NCI-H1105 (cell line): ENCODE data around the gene ZSCAN4.

Experiments
- DNase-seq: peaks from one replicate; lab custom pipeline; 2025; lab: John Stamatoyannopoulos, UW

The ZSCAN4 gene, protein sequence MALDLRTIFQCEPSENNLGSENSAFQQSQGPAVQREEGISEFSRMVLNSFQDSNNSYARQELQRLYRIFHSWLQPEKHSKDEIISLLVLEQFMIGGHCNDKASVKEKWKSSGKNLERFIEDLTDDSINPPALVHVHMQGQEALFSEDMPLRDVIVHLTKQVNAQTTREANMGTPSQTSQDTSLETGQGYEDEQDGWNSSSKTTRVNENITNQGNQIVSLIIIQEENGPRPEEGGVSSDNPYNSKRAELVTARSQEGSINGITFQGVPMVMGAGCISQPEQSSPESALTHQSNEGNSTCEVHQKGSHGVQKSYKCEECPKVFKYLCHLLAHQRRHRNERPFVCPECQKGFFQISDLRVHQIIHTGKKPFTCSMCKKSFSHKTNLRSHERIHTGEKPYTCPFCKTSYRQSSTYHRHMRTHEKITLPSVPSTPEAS

DNA sequence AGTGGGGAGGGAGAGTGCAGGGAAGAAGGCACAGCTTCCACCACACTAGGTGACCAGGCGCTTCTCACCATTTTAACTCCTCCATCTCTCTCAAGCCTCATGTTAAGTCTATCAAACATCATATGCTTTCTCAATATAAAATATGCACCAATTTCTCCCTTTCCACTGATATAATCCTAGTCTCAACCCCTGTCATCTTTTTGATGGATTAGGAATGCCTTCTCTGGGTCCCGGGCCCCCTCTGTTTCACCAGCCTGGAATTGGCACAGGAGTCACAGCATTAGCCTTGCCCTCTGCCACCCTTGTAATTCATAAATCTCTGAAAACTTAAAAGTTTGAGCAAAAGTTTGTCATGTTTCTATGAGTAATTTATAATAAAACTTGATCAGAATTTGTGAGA lies at the start of gene ZSCAN4:
ZSCAN4 (plus strand) TSS at position 301 of the 400 bp plus-strand sequence. CDS start 7,211 bp downstream, outside the sequence.
- DNase-seq = no peak

DNA sequence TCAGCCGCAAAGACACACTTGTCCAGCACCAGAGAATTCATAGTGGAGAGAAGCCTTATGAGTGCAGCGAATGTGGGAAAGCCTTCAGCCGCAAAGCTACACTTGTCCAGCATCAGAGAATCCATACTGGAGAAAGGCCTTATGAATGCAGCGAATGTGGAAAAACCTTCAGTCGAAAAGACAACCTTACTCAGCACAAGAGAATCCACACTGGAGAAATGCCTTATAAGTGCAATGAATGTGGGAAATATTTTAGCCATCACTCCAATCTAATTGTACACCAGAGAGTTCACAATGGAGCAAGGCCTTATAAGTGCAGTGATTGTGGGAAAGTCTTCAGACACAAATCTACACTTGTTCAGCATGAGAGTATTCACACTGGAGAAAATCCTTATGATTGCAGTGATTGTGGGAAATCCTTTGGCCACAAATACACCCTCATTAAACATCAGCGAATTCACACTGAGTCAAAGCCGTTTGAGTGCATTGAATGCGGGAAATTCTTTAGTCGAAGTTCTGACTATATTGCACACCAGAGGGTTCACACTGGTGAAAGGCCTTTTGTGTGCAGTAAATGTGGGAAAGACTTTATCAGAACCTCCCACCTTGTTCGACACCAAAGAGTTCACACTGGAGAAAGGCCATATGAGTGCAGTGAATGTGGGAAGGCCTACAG lies 47.9 kb upstream of the ZSCAN4 start:
- no peak for DNase-seq

DNA sequence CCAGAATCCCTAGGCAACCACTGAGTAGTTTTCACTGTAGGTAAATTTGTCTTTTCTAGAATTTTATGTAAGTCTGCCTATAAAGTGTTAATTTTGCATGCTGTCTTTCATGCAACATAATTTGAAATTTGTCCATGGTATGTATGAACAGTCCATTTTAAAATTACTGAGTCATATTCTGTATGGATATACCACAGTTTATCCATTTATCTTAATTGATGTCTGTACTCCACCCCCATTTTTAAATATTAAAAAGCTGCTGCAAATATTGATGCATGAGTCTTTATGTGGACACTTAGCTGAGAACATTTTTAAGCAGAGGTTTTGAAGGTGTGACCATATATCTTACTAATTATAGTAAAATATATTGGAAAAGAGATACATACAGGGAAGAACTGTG lies 45.6 kb upstream of the ZSCAN4 start:
- DNase-seq = no peak

DNA sequence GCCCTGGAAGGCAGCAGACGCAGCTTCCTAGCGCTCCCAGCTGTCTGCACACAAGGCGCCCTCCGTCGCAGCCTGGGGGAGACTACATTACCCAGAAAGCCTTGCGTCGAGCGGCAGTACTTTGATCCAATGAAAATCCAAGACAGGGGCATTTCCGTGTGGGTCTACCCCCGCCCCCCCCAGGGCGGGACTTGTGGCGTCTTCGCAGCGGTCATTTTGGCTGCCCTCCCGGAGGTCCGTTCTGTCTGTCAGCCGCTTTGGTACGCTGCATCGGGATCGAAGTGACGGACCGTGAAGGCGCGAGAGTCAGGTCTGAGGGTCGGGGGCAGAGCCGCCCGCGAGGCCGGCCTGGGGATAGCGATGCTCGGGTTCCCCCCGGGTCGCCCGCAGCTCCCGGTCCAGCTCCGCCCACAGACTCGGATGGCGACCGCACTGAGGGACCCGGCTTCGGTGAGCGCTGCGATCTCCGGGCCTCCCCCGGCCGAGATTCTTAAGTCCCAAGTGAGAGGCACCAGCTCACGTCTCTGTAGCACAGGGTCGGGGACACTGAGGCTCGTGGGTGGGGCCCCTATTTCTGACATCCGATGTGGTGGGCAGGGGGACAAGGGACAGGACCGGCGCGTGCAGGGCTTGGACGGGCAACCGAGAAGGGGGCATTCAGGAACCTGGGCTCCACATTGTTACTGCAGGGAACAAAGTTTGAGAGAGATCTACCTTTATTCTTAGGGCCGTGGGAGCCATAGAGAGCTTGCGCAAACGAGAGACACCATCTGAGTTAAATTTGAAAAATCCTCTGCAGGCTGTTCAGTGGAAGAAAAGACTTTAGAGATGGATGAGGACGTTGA lies 35.5 kb upstream of the ZSCAN4 start, which contains the start of gene ZNF211:
ZNF211 (plus strand) TSS at position 182 of the 845 bp plus-strand sequence; CDS start at position 361, 179 bp downstream.
- DNase-seq = peak; percentile 95

DNA sequence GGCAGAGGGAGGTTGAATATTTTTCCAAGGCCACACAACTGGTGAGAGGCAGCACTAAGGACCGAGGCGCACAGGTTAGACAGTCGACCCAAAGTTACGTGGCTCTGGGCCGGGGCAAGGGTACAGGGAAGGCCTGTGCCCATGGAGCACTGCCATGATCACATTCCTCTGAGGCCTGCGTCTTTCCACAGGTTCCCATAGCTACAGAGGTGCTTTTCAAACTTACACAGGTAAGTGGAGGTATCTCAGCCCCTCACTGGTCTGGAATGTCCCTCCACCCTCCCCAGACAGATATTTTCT lies 35.0 kb upstream of the ZSCAN4 start:
- DNase-seq = no peak

DNA sequence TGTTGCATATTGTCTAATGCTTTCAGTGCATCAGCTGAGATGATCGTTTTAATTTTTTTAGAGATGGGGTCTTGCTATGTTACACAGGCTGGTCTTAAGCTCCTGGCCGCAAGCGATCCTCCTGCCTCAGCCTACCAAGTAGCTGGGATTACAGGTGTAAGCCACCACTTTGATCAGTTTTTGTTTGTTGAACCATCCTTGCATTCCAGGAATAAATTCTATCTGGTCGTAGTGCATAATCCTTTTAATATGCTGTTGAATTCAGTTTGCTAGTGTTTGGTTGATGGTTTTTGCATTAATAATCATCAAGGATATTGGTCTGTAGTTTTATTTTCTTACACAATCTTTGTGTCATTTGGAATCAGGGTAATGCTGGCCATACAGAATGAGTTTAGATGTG lies 31.4 kb upstream of the ZSCAN4 start:
- DNase-seq = no peak

DNA sequence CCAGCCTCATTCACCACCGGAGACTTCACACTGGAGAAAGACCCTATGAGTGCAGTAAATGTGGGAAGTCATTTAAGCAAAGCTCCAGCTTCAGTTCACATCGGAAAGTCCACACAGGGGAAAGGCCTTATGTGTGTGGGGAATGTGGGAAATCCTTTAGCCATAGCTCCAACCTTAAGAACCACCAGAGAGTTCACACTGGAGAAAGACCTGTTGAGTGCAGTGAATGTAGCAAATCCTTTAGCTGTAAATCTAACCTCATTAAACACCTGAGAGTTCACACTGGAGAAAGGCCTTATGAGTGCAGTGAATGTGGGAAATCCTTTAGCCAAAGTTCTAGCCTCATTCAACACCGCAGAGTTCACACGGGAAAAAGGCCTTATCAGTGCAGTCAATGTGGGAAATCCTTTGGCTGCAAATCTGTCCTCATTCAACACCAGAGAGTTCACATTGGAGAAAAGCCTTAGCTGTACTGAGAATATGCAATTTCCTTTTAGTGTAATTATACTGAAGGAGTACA lies 27.0 kb upstream of the ZSCAN4 start:
- DNase-seq = no peak

DNA sequence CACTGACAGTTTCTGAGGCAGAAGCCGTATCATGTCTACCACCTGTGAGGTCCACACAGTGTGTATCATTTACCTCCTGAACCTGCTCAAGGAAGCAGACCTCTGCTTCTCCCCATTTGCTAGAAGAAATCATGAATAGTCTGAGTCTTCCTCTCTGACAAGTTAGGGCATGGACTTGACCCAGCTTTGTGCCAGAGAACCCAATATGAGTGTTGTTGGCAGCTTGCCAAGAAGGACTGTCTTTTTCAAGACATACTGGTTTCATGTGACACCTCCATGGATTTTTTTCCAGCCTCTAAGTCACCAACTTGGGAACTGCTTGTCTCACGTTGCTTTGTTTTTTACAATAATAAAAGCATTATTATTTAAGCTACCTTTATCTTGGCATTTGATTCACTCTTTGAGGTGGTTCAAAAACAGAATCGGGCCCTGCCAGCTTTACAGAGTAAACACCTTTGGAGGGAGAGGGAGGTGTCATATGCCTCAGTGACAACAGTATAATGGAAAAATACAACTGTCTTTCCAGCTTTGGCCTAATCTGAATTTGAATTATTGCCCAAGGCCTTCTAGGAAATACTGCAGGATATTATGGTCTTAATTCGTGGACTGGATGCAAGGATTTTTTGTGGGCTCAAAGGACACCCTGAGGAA lies 26.2 kb upstream of the ZSCAN4 start:
- DNase-seq = peak; percentile 36

DNA sequence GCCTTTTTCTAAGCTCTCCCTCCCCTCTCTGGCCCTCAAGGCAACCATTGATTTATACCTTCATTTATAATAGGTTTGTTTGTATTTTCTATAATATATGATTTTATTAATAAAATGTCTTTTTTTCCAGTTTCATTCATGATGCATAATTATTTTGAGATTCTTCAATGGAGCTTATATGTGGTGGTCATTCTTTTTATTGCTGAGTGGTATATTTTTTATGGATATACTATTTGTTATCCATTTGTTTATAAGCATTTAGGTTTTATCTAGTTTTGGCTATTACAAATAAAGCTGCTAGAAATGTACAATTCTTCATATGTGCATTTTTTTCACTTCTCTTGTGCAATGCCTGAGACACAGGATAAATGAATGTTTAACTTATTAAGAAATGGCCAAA lies 25.0 kb upstream of the ZSCAN4 start:
- no peak for DNase-seq

DNA sequence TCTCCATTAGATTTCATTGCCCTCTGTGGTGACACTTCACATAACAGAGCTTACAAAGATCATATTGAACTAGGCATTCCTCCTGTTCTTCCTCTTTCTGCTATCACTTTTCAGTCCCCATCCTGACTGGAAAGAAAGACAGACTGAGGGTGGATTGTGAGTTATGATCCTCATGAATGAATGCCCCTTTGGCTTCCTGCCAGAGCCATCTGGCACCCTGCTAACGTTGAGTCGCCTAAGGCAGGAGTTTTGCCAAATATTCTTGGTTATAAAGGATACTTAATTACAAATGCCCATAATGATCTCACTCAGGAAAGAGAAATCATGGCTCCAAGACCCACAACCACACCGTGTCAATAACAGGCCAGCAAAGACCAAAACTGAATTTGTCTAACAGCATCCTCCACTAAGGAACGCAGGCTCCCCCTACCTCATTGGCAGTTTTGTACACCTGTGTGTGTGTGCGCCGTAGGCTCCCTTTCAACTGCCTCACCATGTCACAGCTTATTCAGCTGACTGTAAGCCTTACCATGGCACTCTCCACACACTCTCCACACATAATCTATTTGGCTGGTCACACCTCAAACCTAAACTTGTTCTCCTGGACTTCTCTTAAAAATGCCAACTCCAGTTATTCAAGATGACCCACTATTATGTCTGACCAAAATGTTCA lies 20.3 kb upstream of the ZSCAN4 start:
- peak; percentile 86 for DNase-seq

DNA sequence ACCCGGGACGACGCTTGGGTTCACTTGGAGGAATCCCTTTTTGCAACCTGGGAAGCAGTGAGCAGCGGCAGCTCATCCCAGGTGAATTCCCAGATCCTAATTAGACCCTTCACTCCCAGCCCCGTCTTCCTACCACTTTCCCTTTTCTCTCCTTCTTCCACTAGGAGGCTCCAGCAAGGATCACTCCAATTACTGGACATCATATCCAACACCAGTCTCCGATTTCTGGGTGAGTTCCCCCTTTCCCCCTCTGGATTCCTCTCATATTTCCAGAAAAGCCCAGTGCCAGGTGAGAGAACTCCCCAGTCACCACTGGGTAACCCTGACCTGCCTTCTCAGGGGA lies 17.1 kb upstream of the ZSCAN4 start:
- DNase-seq = no peak

DNA sequence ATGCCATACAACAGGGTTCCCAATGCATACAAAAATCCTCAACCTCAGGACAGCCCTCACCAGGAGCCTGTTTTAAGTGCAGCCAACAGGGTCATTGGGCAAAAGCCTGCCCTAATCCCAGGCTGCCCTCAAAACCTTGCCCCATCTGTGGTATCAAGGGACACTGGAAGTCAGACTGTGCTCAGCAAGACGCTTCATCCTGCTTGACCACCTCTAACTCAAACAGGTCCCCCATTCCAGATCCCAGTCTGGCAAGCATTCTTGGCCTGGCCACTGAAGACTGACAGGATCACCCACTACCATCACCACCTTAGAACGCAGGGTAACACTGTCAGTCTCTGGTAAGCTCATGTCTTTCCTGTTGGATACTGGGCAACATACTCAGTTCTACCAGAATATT lies 15.0 kb upstream of the ZSCAN4 start:
- no peak for DNase-seq

DNA sequence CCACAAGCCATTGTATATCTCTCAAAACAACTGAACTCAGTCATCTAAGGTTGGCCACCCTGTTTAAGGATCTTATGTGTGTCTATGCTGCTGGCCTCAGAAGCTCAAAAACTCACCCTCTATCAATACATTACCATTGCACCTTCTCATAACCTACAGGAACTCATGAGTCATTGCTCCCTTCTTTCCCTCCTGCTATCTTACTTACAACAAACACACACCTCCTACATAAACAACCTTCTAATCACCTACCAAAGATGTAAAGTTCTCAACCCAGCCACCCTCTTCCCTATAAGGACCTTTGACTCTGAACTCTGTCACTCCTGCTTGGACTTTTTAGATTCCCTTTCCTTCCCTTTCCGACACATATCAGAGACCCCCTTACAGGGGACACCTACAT lies 13.3 kb upstream of the ZSCAN4 start:
- DNase-seq = no peak

DNA sequence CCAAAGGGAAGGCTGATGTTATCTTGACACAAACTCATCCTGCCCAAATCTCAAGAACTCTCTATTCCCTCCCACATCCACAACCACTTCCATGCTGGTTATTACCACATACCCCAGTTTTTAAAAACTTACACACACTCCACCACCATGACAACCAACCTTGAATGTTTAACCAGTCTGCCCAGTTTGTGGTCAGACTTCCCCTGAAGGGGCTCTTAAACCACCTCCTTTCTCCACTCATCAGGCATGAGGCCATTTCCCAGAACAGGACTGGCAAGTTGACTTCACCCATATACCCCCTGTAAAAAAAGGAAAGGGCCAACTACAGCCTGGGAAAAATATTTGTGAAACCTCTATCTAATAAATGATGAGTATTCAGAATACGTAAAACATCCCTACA lies 12.4 kb upstream of the ZSCAN4 start:
- DNase-seq = no peak

DNA sequence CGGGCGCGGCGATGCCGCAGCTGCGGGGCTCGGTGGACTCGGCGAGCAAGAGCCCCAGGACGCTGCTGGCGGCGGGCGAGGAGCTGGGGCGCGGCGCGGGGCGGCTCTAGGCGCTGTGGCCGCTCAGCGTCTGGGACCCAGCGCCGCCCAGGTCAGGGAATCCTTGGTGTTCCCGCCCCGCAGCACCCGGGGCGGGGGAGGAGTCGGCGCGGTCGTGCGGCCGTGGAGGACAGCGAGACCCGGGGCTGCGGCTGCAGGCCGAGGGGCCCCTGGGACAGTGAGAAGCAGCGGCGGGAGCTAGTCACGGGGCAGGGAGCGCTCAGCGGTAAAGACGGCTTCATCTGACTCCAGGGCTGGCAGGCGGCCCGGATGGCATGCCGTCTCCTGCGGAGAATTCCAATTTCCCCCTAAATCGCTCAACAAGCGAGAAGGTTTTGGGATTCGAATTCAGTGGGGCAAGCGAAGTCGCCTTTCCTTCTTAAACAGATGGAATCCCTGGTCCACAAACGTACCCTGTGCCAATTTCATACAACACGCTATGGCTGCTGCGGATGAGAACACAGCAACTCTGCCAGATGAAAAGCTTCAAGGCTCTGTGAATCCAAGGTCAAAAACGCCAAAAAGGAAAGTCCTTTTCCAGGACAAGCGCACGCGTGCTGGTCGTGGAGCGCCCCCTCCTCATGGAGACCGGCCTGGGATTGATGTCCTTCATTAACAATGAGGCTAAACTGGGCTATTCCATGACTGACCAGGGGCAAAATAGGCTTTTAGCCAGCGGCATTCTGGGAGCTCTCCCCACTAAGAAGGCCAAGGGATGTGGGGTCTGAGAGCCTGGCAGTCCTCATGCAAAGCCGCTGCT lies 4.2 kb upstream of the ZSCAN4 start:
- peak; percentile 37 for DNase-seq

DNA sequence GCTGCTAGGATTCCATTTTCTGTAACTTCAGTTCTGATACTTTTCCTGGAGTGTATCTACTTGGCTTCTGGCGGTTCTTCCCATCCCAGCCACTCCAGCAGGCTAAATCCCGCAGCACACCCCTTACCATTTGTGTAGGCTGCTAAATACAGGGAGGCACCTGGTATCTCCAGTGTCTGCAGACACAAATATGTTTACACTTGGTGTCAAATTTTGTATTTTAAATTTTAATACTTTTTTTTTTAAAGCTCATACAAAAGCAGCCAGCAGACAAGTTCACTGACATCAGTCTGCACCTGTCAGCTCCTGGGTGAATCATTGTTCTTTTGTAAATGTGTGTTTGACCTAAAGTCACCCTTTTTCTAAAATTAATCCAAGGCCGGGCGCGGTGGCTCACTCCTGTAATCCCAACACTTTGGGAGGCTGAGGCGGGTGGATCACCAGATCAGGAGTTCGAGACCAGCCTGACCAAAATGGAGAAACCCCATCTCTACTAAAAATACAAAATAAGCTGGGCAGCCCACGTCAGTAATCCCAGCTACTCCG lies 3.4 kb upstream of the ZSCAN4 start:
- DNase-seq = no peak

DNA sequence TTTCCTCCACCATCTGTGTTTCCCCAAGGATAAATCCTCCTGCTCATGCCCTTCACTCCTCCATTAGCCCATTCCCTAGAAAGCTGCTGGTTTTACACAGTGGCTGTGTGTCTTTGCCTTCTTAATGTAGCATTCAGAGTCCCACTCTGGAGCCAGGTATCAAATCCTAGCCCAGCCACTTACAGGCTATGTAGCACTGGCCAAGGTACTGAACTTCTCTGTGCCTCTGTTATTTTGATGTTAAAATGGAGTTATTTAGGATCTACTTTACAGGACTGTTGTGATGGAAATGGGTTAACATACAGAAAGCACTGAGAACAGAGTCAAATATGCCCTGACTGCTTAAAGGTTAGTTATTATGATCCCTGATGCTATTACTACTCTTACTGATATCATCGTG lies 1.5 kb upstream of the ZSCAN4 start:
- DNase-seq = no peak

DNA sequence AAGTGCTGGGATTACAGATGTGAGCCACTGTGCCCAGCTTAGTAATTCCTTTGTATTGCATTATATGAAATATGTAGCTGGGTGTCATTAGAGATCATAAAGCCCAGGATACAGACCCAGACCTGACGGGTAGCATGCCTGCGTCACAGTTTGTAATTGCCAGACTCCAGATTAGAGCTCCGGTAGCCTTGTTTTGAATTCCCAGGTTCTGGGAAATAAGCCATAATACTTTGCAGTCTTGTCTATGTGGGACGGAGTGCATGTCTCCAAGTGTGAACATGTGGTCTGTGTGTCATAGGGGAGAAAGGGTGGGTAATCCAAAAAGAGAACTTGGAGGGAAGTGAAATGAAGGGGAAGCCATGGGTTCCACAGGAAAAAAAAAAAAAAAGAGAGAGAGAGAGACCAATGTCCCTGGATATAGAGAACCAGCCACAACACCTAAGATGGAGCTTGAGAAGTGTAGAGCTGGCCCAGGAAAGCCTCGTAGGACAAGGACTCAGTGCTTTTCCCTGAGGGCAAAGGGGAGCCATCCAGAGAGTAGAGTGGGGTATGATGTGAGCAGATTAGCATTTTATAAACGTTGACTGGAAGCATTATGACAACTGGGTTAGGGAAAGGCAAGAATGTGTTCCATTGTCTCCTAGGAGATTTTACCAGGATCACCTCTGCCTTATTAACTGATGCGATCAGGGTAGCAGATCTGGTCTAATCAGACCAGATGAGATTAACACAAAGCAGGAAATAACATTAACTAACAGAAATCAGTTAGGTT lies 2.6 kb downstream of the ZSCAN4 start:
- no peak for DNase-seq

DNA sequence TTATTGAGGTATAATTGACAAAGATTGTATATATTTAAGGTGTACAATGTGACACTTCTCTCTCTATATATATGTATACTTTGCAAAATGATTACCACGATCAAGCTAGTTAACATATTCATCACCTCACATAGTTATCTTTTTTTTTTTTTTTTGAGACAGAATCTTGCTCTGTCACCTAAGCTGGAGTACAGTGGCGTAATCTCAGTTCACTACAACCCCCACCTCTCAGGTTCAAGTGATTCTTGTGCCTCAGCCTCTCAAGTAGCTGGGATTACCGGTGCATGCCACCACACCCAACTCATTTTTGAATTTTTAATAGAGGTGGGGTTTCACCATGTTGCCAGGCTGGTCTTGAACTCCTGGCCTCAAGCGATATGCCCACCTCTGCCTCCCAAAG lies 3.7 kb downstream of the ZSCAN4 start:
- DNase-seq = no peak
